NCI-H1417 (cell line): Measurements from ENCODE around the gene SLC12A8.
A peak's percentile ranks its signal among the peaks of the same experiment; 100 is the strongest.

Experiments used
- DNase-seq, 3 experiments: peaks; one replicate each; lab custom pipeline; 2025; lab: John Stamatoyannopoulos, UW

The SLC12A8 gene

GRCh38 chr3:125186800-125187598 lies 25.5 kb downstream of the SLC12A8 start:
- no peak for DNase-seq

- DNase-seq: no peak
Measured at GRCh38 chr3:125186261-125186787, 26.2 kb downstream of the SLC12A8 start.

GRCh38 chr3:125185805-125186204 lies 26.7 kb downstream of the SLC12A8 start:
- no peak for DNase-seq

GRCh38 chr3:125179884-125180240 lies 32.7 kb downstream of the SLC12A8 start:
- no peak for DNase-seq

- no peak for DNase-seq
Measured at GRCh38 chr3:125179143-125179883, 33.2 kb downstream of the SLC12A8 start.

- DNase-seq: no peak
Measured at GRCh38 chr3:125177746-125178145, 34.8 kb downstream of the SLC12A8 start.

- no peak for DNase-seq
Measured at GRCh38 chr3:125175295-125176078, 37.1 kb downstream of the SLC12A8 start.

- no peak for DNase-seq
Measured at GRCh38 chr3:125172346-125172745, 40.2 kb downstream of the SLC12A8 start.

GRCh38 chr3:125168711-125169393 lies 43.7 kb downstream of the SLC12A8 start:
- DNase-seq: no peak

- no peak for DNase-seq
Measured at GRCh38 chr3:125166599-125167136, 45.9 kb downstream of the SLC12A8 start.

- DNase-seq: no peak
Measured at GRCh38 chr3:125165948-125166553, 46.5 kb downstream of the SLC12A8 start.

- DNase-seq: no peak
Measured at GRCh38 chr3:125165189-125165947, 47.2 kb downstream of the SLC12A8 start.

- peak in 1 of 3 experiments; percentile 19 for DNase-seq
Measured at GRCh38 chr3:125163739-125164601, 48.6 kb downstream of the SLC12A8 start.

GRCh38 chr3:125161607-125162219 lies 50.8 kb downstream of the SLC12A8 start:
- DNase-seq: no peak

- no peak for DNase-seq
Measured at GRCh38 chr3:125160606-125161371, 51.8 kb downstream of the SLC12A8 start.

GRCh38 chr3:125157183-125157582 lies 55.4 kb downstream of the SLC12A8 start:
- DNase-seq: no peak

- no peak for DNase-seq
Measured at GRCh38 chr3:125156456-125156855, 56.1 kb downstream of the SLC12A8 start.

GRCh38 chr3:125154800-125155269 lies 57.7 kb downstream of the SLC12A8 start:
- DNase-seq: no peak
